Caco-2 (cell line): ENCODE data around the gene CLIP1. TPM values are rescaled to one million over a fixed set of nuclear protein-coding genes. Genes with fewer than 3 reads are reported as not detected.

Experiments used
- BruUV-seq: library from RNA; stranded (reverse); fragments of 400-500 nt; replicated peaks from 2 replicates; lab custom pipeline; 2021; lab: Mats Ljungman, UMichigan
- CTCF ChIA-PET: fragments of 300-600 bp; sonication (Branson Sonifier 250); formaldehyde crosslinking; loops from one replicate; lab custom pipeline; 2022; ENCODE audit warnings: antibody characterized with exemption; lab: Charles Lee
- POLR2A ChIA-PET: fragments of 300-600 bp; sonication (Branson Sonifier 250); formaldehyde crosslinking; loops from one replicate; lab custom pipeline; 2022; ENCODE audit warnings: antibody characterized with exemption; lab: Charles Lee
- DNase-seq, 2 experiments: peaks; one replicate each; pipeline versions ENCODE4 v3.0.0 to v3.0.0-alpha.2; 2020 to 2022
- H3K27me3 ChIP-seq: replicated peaks from 2 replicates; pipeline ENCODE4 v1.6.0; 2011; ENCODE audit warnings: low read length; ENCODE audit not compliant: control insufficient read depth, insufficient read depth
- H3K36me3 ChIP-seq: 2 replicates; pipeline ENCODE4 v1.5.1; 2011; ENCODE audit warnings: low read length; ENCODE audit not compliant: control insufficient read depth, insufficient read depth
- H3K4me1 ChIP-seq: fragments of 250-450 bp; sonication (Bioruptor Pico); 2 replicates; pipeline ENCODE4 v1.5.1; 2020; ENCODE audit warnings: mild to moderate bottlenecking
- H3K4me3 ChIP-seq: 2 replicates; pipeline ENCODE4 v1.5.1; 2011; ENCODE audit warnings: low read depth, mild to moderate bottlenecking, control low read depth, low read length
- H3K9me3 ChIP-seq: fragments of 250-450 bp; sonication (Bioruptor Pico); 2 replicates; pipeline ENCODE4 v1.5.1; 2020; ENCODE audit warnings: mild to moderate bottlenecking, moderate library complexity
- H3K27ac Mint-ChIP-seq: one replicate; pipeline ENCODE4 v1.8.0; 2022; ENCODE audit warnings: mixed read lengths; ENCODE audit not compliant: unreplicated experiment
- H3K27me3 Mint-ChIP-seq: one replicate; pipeline ENCODE4 v1.8.0; 2022; ENCODE audit warnings: mixed read lengths; ENCODE audit not compliant: insufficient read depth, unreplicated experiment
- H3K36me3 Mint-ChIP-seq: one replicate; pipeline ENCODE4 v1.8.0; 2022; ENCODE audit warnings: mild to moderate bottlenecking, mixed read lengths; ENCODE audit not compliant: insufficient read depth, unreplicated experiment
- H3K4me1 Mint-ChIP-seq: one replicate; pipeline ENCODE4 v1.8.0; 2022; ENCODE audit warnings: low read depth, mixed read lengths; ENCODE audit not compliant: unreplicated experiment
- H3K4me3 Mint-ChIP-seq: one replicate; pipeline ENCODE4 v1.8.0; 2022; ENCODE audit warnings: mild to moderate bottlenecking, moderate library complexity, mixed read lengths; ENCODE audit not compliant: unreplicated experiment
- H3K9me3 Mint-ChIP-seq: one replicate; pipeline ENCODE4 v1.8.0; 2022; ENCODE audit warnings: mixed read lengths; ENCODE audit not compliant: unreplicated experiment
- CTCF ChIP-seq, 2 experiments: fragments of 200-600 bp in 1 of 2; IDR thresholded peaks; 1 replicate in 1 of 2; 2 replicates in 1 of 2; pipeline versions ENCODE4 v1.5.1 to v1.8.0; 2011 to 2022; ENCODE audit warnings: antibody characterized with exemption in 1 of 2, control low read depth in 1 of 2, inconsistent platforms in 1 of 2, low read depth in 1 of 2, low read length in 1 of 2, mild to moderate bottlenecking in 1 of 2, moderate library complexity in 1 of 2; ENCODE audit not compliant: insufficient read depth in 1 of 2, severe bottlenecking in 1 of 2, unreplicated experiment in 1 of 2
- intact Hi-C: fragments of 100-400 bp; cut with micrococcal nuclease; formaldehyde crosslinking; loops from one replicate; pipeline ENCODE4 v1.10.0; 2022; ENCODE audit not compliant: unreplicated experiment
- total RNA-seq: library from RNA; stranded (reverse); gene quantifications from 2 replicates; pipeline ENCODE4 v1.2.3, GENCODE V29; 2022

CLIP1 gene
- total RNA-seq, 1 experiment from 2014 or later, result 85.0 TPM

GRCh38 chr12:122323311-122324019 lies 99.0 kb downstream of the CLIP1 start:
- Mint-ChIP-seq H3K4me3 (no peak overlapping the region), H3K4me1 (no peaks in the 10 kb centered on the region), H3K27me3 (no peaks in the 10 kb centered on the region), H3K36me3 (peaks cover 49% of the 10 kb centered on the region), H3K9me3 (no peaks in the 10 kb centered on the region), H3K27ac (no peak overlapping the region)
- no peaks in the 10 kb centered on the region for H3K27me3 ChIP-seq
- intact Hi-C loops, result no loop called here
- BruUV-seq, result no TSS peak
- no peak overlapping the region for H3K4me3 ChIP-seq
- H3K4me1 ChIP-seq, result no peaks in the 10 kb centered on the region
- H3K36me3 ChIP-seq, result peaks cover 3% of the 10 kb centered on the region; the same call in 1 of the 2 replicates
- no peak for DNase-seq
- TF ChIP-seq CTCF (IDR thresholded peaks at IDR 0.05; ENCODE audit: insufficient read depth in 1 of 2, low read depth in 1 of 2, low read length in 1 of 2, severe bottlenecking in 1 of 2, unreplicated experiment in 1 of 2), result no peak
- ChIA-PET POLR2A (no interaction called here), CTCF (no interaction called here)
- H3K9me3 ChIP-seq, result no peaks in the 10 kb centered on the region

DNA sequence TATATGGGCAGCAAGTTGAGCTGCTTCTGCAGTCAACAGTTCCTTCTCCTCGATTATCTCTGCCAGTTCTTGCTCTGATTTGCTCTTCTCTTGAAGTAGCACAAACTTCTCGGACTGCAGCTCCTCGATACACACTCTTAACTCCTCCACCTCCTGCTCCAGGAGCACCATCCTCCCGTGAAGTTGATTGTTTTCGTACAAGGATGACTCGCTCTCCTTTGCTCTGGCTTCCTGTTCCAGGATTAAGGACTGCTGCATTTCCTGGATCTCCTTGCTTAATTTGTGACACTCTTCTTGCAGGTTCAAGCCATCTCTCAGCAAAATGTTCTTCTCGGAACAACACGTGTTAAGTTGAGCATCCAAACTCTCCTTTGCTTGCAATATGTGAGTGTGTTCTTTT lies 100.0 kb downstream of the CLIP1 start:
- H3K9me3 Mint-ChIP-seq, result no peaks in the 10 kb centered on the region
- Histone ChIP-seq H3K9me3 (no peaks in the 10 kb centered on the region), H3K4me1 (no peaks in the 10 kb centered on the region), H3K4me3 (no peak overlapping the region), H3K36me3 (peaks cover under 1% of the 10 kb centered on the region; the same call in 1 of the 2 replicates), H3K27me3 (no peaks in the 10 kb centered on the region)
- no peaks in the 10 kb centered on the region for H3K27me3 Mint-ChIP-seq
- no peak for TF ChIP-seq CTCF (IDR thresholded peaks at IDR 0.05; ENCODE audit: insufficient read depth in 1 of 2, low read depth in 1 of 2, low read length in 1 of 2, severe bottlenecking in 1 of 2, unreplicated experiment in 1 of 2)
- POLR2A ChIA-PET, result no interaction called here
- no peaks in the 10 kb centered on the region for H3K4me1 Mint-ChIP-seq
- H3K36me3 Mint-ChIP-seq, result peaks cover 50% of the 10 kb centered on the region
- intact Hi-C loops, result no loop called here
- no peak overlapping the region for H3K27ac Mint-ChIP-seq
- no TSS peak for BruUV-seq
- no peak for DNase-seq
- H3K4me3 Mint-ChIP-seq, result no peak overlapping the region
- CTCF ChIA-PET, result no interaction called here

- Mint-ChIP-seq H3K9me3 (no peaks in the 10 kb centered on the region), H3K4me3 (no peak overlapping the region), H3K36me3 (peaks cover 59% of the 10 kb centered on the region), H3K4me1 (no peaks in the 10 kb centered on the region), H3K27me3 (no peaks in the 10 kb centered on the region), H3K27ac (no peak overlapping the region)
- Histone ChIP-seq H3K36me3 (peaks cover 1% of the 10 kb centered on the region; the same call in 1 of the 2 replicates), H3K9me3 (no peaks in the 10 kb centered on the region), H3K4me1 (no peaks in the 10 kb centered on the region), H3K4me3 (no peak overlapping the region), H3K27me3 (no peaks in the 10 kb centered on the region)
- intact Hi-C loops, result no loop called here
- ChIA-PET CTCF (interaction anchor here (0.6 kb wide), 1 partner anchor 318 kb away, joined by 3 read pairs; no protein-coding TSS in a partner anchor), POLR2A (no interaction called here)
- BruUV-seq, result no TSS peak
- DNase-seq, result no peak
- no peak for TF ChIP-seq CTCF (IDR thresholded peaks at IDR 0.05; ENCODE audit: insufficient read depth in 1 of 2, low read depth in 1 of 2, low read length in 1 of 2, severe bottlenecking in 1 of 2, unreplicated experiment in 1 of 2)
These were observed 103.6 kb downstream of the CLIP1 start for GRCh38 chr12:122318607-122319605.
